ENCODE results near the gene GNLY.

GNLY gene

GRCh38 chr2:85678377-85678776 is 15.8 kb upstream of the GNLY start:
- H3K4me3 ChIP-seq (replicated peaks; ENCODE audit: low read depth, low read length), result no peak overlapping the region
- TF ChIP-seq CTCF (IDR thresholded peaks at IDR 0.05; ENCODE audit: low read length, missing control alignments), result no peak
- DNase-seq (ENCODE audit: low read depth), result no peak

- no peak overlapping the region for H3K4me3 ChIP-seq (replicated peaks; ENCODE audit: low read depth, low read length)
- DNase-seq (ENCODE audit: low read depth), result peak; percentile 87
- peak; percentile 96 for TF ChIP-seq CTCF (IDR thresholded peaks at IDR 0.05; ENCODE audit: low read length, missing control alignments)
These were observed 15.1 kb upstream of the GNLY start for GRCh38 chr2:85678794-85679672.

- DNase-seq (ENCODE audit: low read depth), result no peak
- no peak for TF ChIP-seq CTCF (IDR thresholded peaks at IDR 0.05; ENCODE audit: low read length, missing control alignments)
- H3K4me3 ChIP-seq (replicated peaks; ENCODE audit: low read depth, low read length), result no peak overlapping the region
These were observed 13.3 kb upstream of the GNLY start for GRCh38 chr2:85680707-85681371.

GRCh38 chr2:85681372-85681763 is 12.8 kb upstream of the GNLY start:
- TF ChIP-seq CTCF (IDR thresholded peaks at IDR 0.05; ENCODE audit: low read length, missing control alignments), result no peak
- DNase-seq (ENCODE audit: low read depth), result no peak
- no peak overlapping the region for H3K4me3 ChIP-seq (replicated peaks; ENCODE audit: low read depth, low read length)

- H3K4me3 ChIP-seq (replicated peaks; ENCODE audit: low read depth, low read length), result no peak overlapping the region
- no peak for DNase-seq (ENCODE audit: low read depth)
- no peak for TF ChIP-seq CTCF (IDR thresholded peaks at IDR 0.05; ENCODE audit: low read length, missing control alignments)
These were observed 12.4 kb upstream of the GNLY start for GRCh38 chr2:85681776-85682175.

GRCh38 chr2:85682378-85682777 is 11.8 kb upstream of the GNLY start:
- no peak for TF ChIP-seq CTCF (IDR thresholded peaks at IDR 0.05; ENCODE audit: low read length, missing control alignments)
- no peak for DNase-seq (ENCODE audit: low read depth)
- no peak overlapping the region for H3K4me3 ChIP-seq (replicated peaks; ENCODE audit: low read depth, low read length)

Data from fibroblast of pulmonary artery (primary cell).